Measurements from ENCODE around the gene COL23A1.

GRCh38 chr5:178368274-178368673 is 221.9 kb downstream of the COL23A1 start:
- TF ChIP-seq POLR2A (IDR thresholded peaks at IDR 0.05; ENCODE audit: low read depth, low read length): no peak
- no peak for TF ChIP-seq POLR2AphosphoS5 (IDR thresholded peaks at IDR 0.05; ENCODE audit: low read depth, low read length)
- no peak for TF ChIP-seq POU2F2 (IDR thresholded peaks at IDR 0.05; ENCODE audit: low read depth, low read length)
- TF ChIP-seq PAX5 (IDR thresholded peaks at IDR 0.05; ENCODE audit: insufficient read depth, low read length, severe bottlenecking): no peak
- TF ChIP-seq TAF1 (IDR thresholded peaks at IDR 0.05; ENCODE audit: low read depth, low read length): no peak
